Kidney (tissue), 14 donors: ENCODE measurements around the gene CDH13. TPM values are rescaled to one million over a fixed set of nuclear protein-coding genes. Genes with fewer than 3 reads are reported as not detected.

Experiments
- DNase-seq, 5 donors: peaks; one replicate each; pipeline ENCODE4 v3.0.0-alpha.2; 2013 to 2020
- FAIRE-seq: peaks from 2 replicates; lab custom pipeline; 2012; peaks lifted over from hg19 to GRCh38; lab: Jason Lieb, UNC
- H3K27ac ChIP-seq, 2 donors: one replicate each; pipeline ENCODE4 v1.7.0; 2013; ENCODE audit warnings: low read depth in 2 of 2, low read length in 2 of 2, inconsistent platforms in 1 of 2
- H3K27me3 ChIP-seq: one replicate; pipeline ENCODE4 v1.7.1; 2013; ENCODE audit warnings: low read length, inconsistent platforms; ENCODE audit not compliant: control insufficient read depth, insufficient read depth
- H3K36me3 ChIP-seq, 3 donors: one replicate each; pipeline versions ENCODE4 v1.7.0 to v1.7.1; 2013; ENCODE audit warnings: low read length in 3 of 3, control low read depth in 1 of 3, inconsistent platforms in 1 of 3; ENCODE audit not compliant: insufficient read depth in 3 of 3, control insufficient read depth in 2 of 3
- H3K4me1 ChIP-seq, 3 donors: one replicate each; pipeline versions ENCODE4 v1.7.0 to v1.7.1; 2013; ENCODE audit warnings: low read length in 3 of 3, inconsistent platforms in 1 of 3, low read depth in 1 of 3; ENCODE audit not compliant: control insufficient read depth in 2 of 3, insufficient read depth in 2 of 3
- H3K4me3 ChIP-seq, 3 donors: one replicate each; pipeline versions ENCODE4 v1.7.0 to v1.8.1; 2013; ENCODE audit warnings: low read length in 3 of 3, control low read depth in 1 of 3, inconsistent platforms in 1 of 3
- H3K9ac ChIP-seq, 3 donors: one replicate each; pipeline versions ENCODE4 v1.7.0 to v1.7.1; 2013; ENCODE audit warnings: low read length in 3 of 3, control low read depth in 1 of 3, inconsistent platforms in 1 of 3
- H3K9me3 ChIP-seq, 3 donors: one replicate each; pipeline versions ENCODE4 v1.7.0 to v1.7.1; 2013; ENCODE audit warnings: low read length in 3 of 3, control low read depth in 1 of 3, inconsistent platforms in 1 of 3; ENCODE audit not compliant: control insufficient read depth in 2 of 3, insufficient read depth in 1 of 3
- intact Hi-C: fragments of 100-400 bp; cut with DNase I; formaldehyde crosslinking; loops from one replicate; pipeline ENCODE4 v1.11.1; 2022
- polyA plus RNA-seq: library from polyadenylated mRNA; stranded (reverse); fragments of 350-450 nt; fragmentation: Illumina TruSeq; extraction: RNeasy Lipid Tissue Mini Kit (QIAGEN cat#74804); gene quantifications from one replicate; pipeline ENCODE4 v1.2.3, GENCODE V29; 2014; ENCODE audit warnings: low read depth, low replicate concordance; ENCODE audit not compliant: insufficient read depth
- total RNA-seq: library from RNA; stranded (reverse); fragmentation: NEBNext Ultra II Directional; extraction: Animal tissue kit (Norgen Biotek cat#: 25700); gene quantifications from one replicate; pipeline ENCODE4 v1.2.1, GENCODE V29; 2021
- TF ChIP-seq, protein P1 (sequence below): IDR thresholded peaks from 3 replicates; pipeline ENCODE4 v1.5.1; 2012; ENCODE audit warnings: mild to moderate bottlenecking, moderate library complexity, borderline replicate concordance; ENCODE audit not compliant: insufficient read depth; ENCODE audit errors: extremely low read depth
- donor health status: control.
- donor health status: control.
- donor health status: control.
- donor health status: control.
- donor health status: control.
- donor health status: DM: yes; HTN: yes; CAD: no.
- donor health status: Normal renal cell carcinoma (clear cell type).

The CDH13 gene
- total and polyA plus RNA-seq, 2 donors from 2014 or later, result 4.8 to 13.8 TPM

DNA sequence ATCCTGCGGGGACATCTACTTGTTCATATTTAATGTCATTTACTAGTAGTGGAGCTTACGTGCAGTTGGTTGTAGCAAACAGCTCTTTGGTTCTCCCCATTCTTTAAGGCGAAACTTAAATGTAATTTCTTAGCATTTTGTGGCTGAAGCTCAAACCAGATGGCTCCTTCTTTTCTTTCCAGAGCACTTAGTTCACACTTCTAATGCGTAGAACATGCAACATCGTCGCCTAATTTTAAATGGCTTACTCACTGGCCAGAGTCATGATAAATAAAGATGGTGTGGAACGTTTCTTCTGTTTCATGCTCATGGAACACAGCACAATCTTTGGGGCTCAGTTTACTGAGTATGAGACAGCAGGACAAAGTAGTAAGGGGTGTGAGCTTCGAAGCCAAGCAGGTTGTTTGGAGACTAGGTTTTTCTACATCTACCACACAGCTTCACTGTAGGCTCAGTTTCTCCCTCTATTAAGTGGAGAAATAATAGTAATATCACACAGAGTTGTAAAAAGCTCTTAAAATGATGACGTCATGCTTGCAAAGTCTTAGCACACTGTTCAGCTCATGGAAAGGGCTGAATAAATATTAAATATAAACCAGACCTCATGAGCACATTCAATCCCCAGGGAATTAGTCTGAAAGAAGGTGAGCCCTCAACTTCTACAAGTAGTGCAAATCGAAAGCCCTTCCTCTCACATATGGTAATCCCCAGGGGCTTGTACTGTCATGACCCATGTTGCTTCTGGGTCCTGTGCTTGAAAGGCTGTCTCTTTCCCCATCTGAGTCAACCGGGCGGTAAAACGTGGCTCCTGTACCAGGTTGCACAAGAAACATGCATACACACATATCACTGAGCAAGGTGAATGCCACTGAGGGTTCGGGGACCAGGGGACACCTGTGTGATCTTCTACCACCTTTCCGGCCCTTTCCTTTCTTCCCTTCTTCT is 384.3 kb downstream of the CDH13 start:
- no peak for FAIRE-seq
- TF ChIP-seq, protein P1, sequence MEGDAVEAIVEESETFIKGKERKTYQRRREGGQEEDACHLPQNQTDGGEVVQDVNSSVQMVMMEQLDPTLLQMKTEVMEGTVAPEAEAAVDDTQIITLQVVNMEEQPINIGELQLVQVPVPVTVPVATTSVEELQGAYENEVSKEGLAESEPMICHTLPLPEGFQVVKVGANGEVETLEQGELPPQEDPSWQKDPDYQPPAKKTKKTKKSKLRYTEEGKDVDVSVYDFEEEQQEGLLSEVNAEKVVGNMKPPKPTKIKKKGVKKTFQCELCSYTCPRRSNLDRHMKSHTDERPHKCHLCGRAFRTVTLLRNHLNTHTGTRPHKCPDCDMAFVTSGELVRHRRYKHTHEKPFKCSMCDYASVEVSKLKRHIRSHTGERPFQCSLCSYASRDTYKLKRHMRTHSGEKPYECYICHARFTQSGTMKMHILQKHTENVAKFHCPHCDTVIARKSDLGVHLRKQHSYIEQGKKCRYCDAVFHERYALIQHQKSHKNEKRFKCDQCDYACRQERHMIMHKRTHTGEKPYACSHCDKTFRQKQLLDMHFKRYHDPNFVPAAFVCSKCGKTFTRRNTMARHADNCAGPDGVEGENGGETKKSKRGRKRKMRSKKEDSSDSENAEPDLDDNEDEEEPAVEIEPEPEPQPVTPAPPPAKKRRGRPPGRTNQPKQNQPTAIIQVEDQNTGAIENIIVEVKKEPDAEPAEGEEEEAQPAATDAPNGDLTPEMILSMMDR, result no peak
- no peak for DNase-seq
- Histone ChIP-seq H3K27ac (no peak overlapping the region), H3K9me3 (no peaks in the 10 kb centered on the region), H3K4me1 (no peaks in the 10 kb centered on the region), H3K9ac (no peak overlapping the region), H3K27me3 (no peaks in the 10 kb centered on the region), H3K4me3 (no peak overlapping the region), H3K36me3 (no peaks in the 10 kb centered on the region)
- intact Hi-C loops, result no loop called here

GRCh38 chr16:83011939-83012338 is 385.2 kb downstream of the CDH13 start:
- intact Hi-C loops, result no loop called here
- H3K4me1 ChIP-seq, result no peaks in the 10 kb centered on the region
- no peak overlapping the region for H3K4me3 ChIP-seq
- H3K36me3 ChIP-seq, result no peaks in the 10 kb centered on the region
- TF ChIP-seq, protein P1, result no peak
- no peak overlapping the region for H3K27ac ChIP-seq
- no peak for FAIRE-seq
- no peaks in the 10 kb centered on the region for H3K9me3 ChIP-seq
- H3K9ac ChIP-seq, result no peak overlapping the region
- no peaks in the 10 kb centered on the region for H3K27me3 ChIP-seq
- DNase-seq, result no peak

- Histone ChIP-seq H3K27me3 (no peaks in the 10 kb centered on the region), H3K4me3 (no peak overlapping the region), H3K9ac (no peak overlapping the region), H3K9me3 (no peaks in the 10 kb centered on the region), H3K27ac (no peak overlapping the region), H3K36me3 (no peaks in the 10 kb centered on the region), H3K4me1 (no peaks in the 10 kb centered on the region)
- TF ChIP-seq, protein P1, result no peak
- no peak for DNase-seq
- FAIRE-seq, result no peak
- intact Hi-C loops, result no loop called here
Measured at GRCh38 chr16:83013071-83013470, 386.3 kb downstream of the CDH13 start.
